HG02759 (cell line): ENCODE results near the gene DLG2.
"Not testable (repeated sequence)": the region's sequence is repeated elsewhere in the genome, so short reads cannot be mapped to it uniquely, and the experiment has no call there.

Experiments used
- ATAC-seq: cut with Tn5 transposase; IDR thresholded peaks from one replicate; pipeline ENCODE4 v1.9.1; 2021; ENCODE audit warnings: mild to moderate bottlenecking, moderate library complexity; ENCODE audit not compliant: unreplicated experiment

The DLG2 gene

GRCh38 chr11:83642500-83642899 is 1984.6 kb downstream of the DLG2 start:
- no peak for ATAC-seq

- no peak for ATAC-seq
These were observed 1985.6 kb downstream of the DLG2 start for GRCh38 chr11:83641511-83641910.

GRCh38 chr11:83639995-83640758 is 1987.0 kb downstream of the DLG2 start:
- ATAC-seq = no peak

- no peak for ATAC-seq
These were observed 1992.0 kb downstream of the DLG2 start for GRCh38 chr11:83635166-83635565.

- no peak for ATAC-seq
These were observed 1996.9 kb downstream of the DLG2 start for GRCh38 chr11:83630211-83630610.

- no peak for ATAC-seq
These were observed 1997.4 kb downstream of the DLG2 start for GRCh38 chr11:83629775-83630174.

- no peak for ATAC-seq
These were observed 1998.4 kb downstream of the DLG2 start for GRCh38 chr11:83628622-83629355.

GRCh38 chr11:83625336-83625735 is 2001.8 kb downstream of the DLG2 start:
- ATAC-seq = no peak

- no peak for ATAC-seq
These were observed 2009.5 kb downstream of the DLG2 start for GRCh38 chr11:83617671-83618070.

- ATAC-seq = peak; percentile 31
These were observed 2013.4 kb downstream of the DLG2 start for GRCh38 chr11:83613767-83614121.

- ATAC-seq = peak; percentile 90
These were observed 2014.0 kb downstream of the DLG2 start for GRCh38 chr11:83612891-83613766.

GRCh38 chr11:83611600-83611999 is 2015.5 kb downstream of the DLG2 start:
- ATAC-seq = no peak

GRCh38 chr11:83611031-83611430 is 2016.1 kb downstream of the DLG2 start:
- ATAC-seq = no peak

GRCh38 chr11:83609191-83609590 is 2018.0 kb downstream of the DLG2 start:
- ATAC-seq = no peak

- ATAC-seq = no peak
These were observed 2018.6 kb downstream of the DLG2 start for GRCh38 chr11:83608571-83608970.

- ATAC-seq = no peak
These were observed 2025.1 kb downstream of the DLG2 start for GRCh38 chr11:83601914-83602527.

- no peak for ATAC-seq
These were observed 2025.8 kb downstream of the DLG2 start for GRCh38 chr11:83601201-83601913.

- no peak for ATAC-seq
These were observed 2026.5 kb downstream of the DLG2 start for GRCh38 chr11:83600661-83601060.

- ATAC-seq = no peak
These were observed 2028.1 kb downstream of the DLG2 start for GRCh38 chr11:83599066-83599465.

GRCh38 chr11:83587797-83588196 is 2039.3 kb downstream of the DLG2 start:
- ATAC-seq = not testable (repeated sequence)
